ENCODE measurements around the gene CD4.
A peak's percentile ranks its signal among the peaks of the same experiment; 100 is the strongest.

The CD4 gene

GRCh38 chr12:6753772-6754356, 35.5 kb upstream of the CD4 start:
- Histone ChIP-seq H3K36me3 (peaks cover 29% of the 10 kb centered on the region), H3K9me3 (no peaks in the 10 kb centered on the region), H3K4me1 (peaks cover 16% of the 10 kb centered on the region), H3K27me3 (no peaks in the 10 kb centered on the region), H3K4me3 (ENCODE audit: low read depth, low read length) (no peak overlapping the region; the same call in 1 of the 2 replicates)
- no peak for TF ChIP-seq CTCF (IDR thresholded peaks at IDR 0.05; ENCODE audit: low read depth, low read length)
- no peak for DNase-seq

- H3K27me3 ChIP-seq: no peaks in the 10 kb centered on the region
- H3K4me3 ChIP-seq (ENCODE audit: low read depth, low read length): no peak overlapping the region
- peaks cover 16% of the 10 kb centered on the region for H3K4me1 ChIP-seq
- DNase-seq: no peak
- H3K36me3 ChIP-seq: peaks cover 24% of the 10 kb centered on the region
- no peak for TF ChIP-seq CTCF (IDR thresholded peaks at IDR 0.05; ENCODE audit: low read depth, low read length)
- no peaks in the 10 kb centered on the region for H3K9me3 ChIP-seq
Measured at GRCh38 chr12:6754411-6754810, 34.9 kb upstream of the CD4 start.

- no peak for TF ChIP-seq CTCF (IDR thresholded peaks at IDR 0.05; ENCODE audit: low read depth, low read length)
- no peak overlapping the region for H3K4me3 ChIP-seq (ENCODE audit: low read depth, low read length)
- H3K36me3 ChIP-seq: no peaks in the 10 kb centered on the region
- no peaks in the 10 kb centered on the region for H3K9me3 ChIP-seq
- H3K27me3 ChIP-seq: no peaks in the 10 kb centered on the region
- DNase-seq: no peak
- peaks cover 12% of the 10 kb centered on the region for H3K4me1 ChIP-seq
Measured at GRCh38 chr12:6757028-6757690, 32.2 kb upstream of the CD4 start.

- Histone ChIP-seq H3K27me3 (no peaks in the 10 kb centered on the region), H3K9me3 (no peaks in the 10 kb centered on the region), H3K36me3 (no peaks in the 10 kb centered on the region), H3K4me1 (peaks cover 21% of the 10 kb centered on the region), H3K4me3 (ENCODE audit: low read depth, low read length) (no peak overlapping the region)
- DNase-seq: no peak
- no peak for TF ChIP-seq CTCF (IDR thresholded peaks at IDR 0.05; ENCODE audit: low read depth, low read length)
Measured at GRCh38 chr12:6758506-6759095, 30.7 kb upstream of the CD4 start.

GRCh38 chr12:6759741-6760140, 29.6 kb upstream of the CD4 start:
- H3K9me3 ChIP-seq: no peaks in the 10 kb centered on the region
- TF ChIP-seq CTCF (IDR thresholded peaks at IDR 0.05; ENCODE audit: low read depth, low read length): no peak
- no peak for DNase-seq
- no peaks in the 10 kb centered on the region for H3K36me3 ChIP-seq
- peaks cover 16% of the 10 kb centered on the region for H3K4me1 ChIP-seq
- no peaks in the 10 kb centered on the region for H3K27me3 ChIP-seq
- H3K4me3 ChIP-seq (ENCODE audit: low read depth, low read length): no peak overlapping the region

- peak overlapping the region; percentile 21 for H3K4me3 ChIP-seq (ENCODE audit: low read depth, low read length)
Measured at GRCh38 chr12:6763380-6763779, 25.9 kb upstream of the CD4 start.

More at GRCh38 chr12:6763380-6763779, 25.9 kb upstream of the CD4 start:
- Histone ChIP-seq H3K9me3 (no peaks in the 10 kb centered on the region), H3K4me1 (peaks cover 23% of the 10 kb centered on the region), H3K27me3 (no peaks in the 10 kb centered on the region), H3K36me3 (no peaks in the 10 kb centered on the region)
- no peak for TF ChIP-seq CTCF (IDR thresholded peaks at IDR 0.05; ENCODE audit: low read depth, low read length)
- no peak for DNase-seq
